ENCODE measurements around the gene STK17A.

DNA sequence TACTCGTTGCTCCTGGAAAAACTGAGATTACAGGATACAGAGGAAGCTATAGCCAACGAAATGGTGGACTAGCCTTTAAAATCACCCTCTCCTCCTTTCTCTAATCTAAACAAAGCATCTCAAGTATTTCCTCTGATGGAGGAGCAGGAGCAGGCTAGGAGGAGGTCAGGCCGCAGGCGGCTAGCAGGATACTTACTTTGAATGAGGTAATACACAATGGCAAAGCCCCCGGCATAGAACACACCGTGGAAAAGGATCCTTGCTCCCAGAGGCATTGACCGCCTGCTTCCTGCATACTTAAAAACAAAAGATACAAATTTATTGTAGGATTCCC lies 64.4 kb downstream of the STK17A start:
- TF ChIP-seq, protein P1, sequence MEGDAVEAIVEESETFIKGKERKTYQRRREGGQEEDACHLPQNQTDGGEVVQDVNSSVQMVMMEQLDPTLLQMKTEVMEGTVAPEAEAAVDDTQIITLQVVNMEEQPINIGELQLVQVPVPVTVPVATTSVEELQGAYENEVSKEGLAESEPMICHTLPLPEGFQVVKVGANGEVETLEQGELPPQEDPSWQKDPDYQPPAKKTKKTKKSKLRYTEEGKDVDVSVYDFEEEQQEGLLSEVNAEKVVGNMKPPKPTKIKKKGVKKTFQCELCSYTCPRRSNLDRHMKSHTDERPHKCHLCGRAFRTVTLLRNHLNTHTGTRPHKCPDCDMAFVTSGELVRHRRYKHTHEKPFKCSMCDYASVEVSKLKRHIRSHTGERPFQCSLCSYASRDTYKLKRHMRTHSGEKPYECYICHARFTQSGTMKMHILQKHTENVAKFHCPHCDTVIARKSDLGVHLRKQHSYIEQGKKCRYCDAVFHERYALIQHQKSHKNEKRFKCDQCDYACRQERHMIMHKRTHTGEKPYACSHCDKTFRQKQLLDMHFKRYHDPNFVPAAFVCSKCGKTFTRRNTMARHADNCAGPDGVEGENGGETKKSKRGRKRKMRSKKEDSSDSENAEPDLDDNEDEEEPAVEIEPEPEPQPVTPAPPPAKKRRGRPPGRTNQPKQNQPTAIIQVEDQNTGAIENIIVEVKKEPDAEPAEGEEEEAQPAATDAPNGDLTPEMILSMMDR (IDR thresholded peaks at IDR 0.05), result no peak
- TF ChIP-seq POLR2A (IDR thresholded peaks at IDR 0.05), result no peak
